Measurements from ENCODE around the gene STX12. TPM values are rescaled to one million over a fixed set of nuclear protein-coding genes. Genes with fewer than 3 reads are reported as not detected.

The STX12 gene
- total RNA-seq, 4 donors from 2014 or later, result 94.5 to 151 (median 137) TPM

DNA sequence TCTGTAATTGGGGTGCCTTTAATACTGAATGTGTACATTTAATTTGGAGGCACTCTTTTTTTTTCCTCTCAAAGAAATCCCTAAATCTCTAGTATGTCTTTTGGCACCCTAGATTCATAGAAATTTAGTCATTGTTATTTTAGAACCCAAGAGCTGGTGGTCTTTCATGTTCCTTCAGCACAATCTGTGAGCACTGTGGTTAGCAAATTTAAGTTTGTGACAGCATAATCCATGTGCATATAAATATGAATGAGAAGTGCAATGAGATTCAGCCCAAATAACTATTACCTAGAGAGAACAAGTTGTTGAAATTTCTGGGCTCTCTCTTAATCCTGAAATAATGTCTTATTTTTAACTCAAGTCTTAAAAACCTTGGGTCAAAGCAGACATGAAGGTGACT lies 62.0 kb downstream of the STX12 start:
- TF ChIP-seq, protein P1, sequence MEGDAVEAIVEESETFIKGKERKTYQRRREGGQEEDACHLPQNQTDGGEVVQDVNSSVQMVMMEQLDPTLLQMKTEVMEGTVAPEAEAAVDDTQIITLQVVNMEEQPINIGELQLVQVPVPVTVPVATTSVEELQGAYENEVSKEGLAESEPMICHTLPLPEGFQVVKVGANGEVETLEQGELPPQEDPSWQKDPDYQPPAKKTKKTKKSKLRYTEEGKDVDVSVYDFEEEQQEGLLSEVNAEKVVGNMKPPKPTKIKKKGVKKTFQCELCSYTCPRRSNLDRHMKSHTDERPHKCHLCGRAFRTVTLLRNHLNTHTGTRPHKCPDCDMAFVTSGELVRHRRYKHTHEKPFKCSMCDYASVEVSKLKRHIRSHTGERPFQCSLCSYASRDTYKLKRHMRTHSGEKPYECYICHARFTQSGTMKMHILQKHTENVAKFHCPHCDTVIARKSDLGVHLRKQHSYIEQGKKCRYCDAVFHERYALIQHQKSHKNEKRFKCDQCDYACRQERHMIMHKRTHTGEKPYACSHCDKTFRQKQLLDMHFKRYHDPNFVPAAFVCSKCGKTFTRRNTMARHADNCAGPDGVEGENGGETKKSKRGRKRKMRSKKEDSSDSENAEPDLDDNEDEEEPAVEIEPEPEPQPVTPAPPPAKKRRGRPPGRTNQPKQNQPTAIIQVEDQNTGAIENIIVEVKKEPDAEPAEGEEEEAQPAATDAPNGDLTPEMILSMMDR (IDR thresholded peaks at IDR 0.05; ENCODE audit: low read depth), result no peak

DNA sequence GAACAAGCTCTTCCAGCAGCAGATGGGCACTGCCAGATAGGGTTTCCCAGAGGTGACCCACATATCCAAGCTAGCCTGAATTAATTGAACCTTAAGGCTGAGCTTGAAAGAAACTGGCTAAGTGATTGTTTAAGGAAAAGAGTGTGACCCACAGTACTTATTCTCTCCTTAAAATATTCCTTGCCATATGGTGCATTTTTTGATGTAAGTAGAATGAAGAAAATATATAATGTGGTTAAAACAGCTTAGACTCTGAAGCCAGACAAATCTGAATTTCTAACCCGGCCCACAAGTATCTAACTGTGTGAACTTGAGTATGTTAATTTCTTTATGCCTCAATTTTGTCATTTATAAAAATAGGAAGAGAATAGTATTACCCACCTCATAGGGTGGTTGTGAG lies 62.5 kb downstream of the STX12 start:
- TF ChIP-seq, protein P1 (IDR thresholded peaks at IDR 0.05; ENCODE audit: low read depth), result no peak

DNA sequence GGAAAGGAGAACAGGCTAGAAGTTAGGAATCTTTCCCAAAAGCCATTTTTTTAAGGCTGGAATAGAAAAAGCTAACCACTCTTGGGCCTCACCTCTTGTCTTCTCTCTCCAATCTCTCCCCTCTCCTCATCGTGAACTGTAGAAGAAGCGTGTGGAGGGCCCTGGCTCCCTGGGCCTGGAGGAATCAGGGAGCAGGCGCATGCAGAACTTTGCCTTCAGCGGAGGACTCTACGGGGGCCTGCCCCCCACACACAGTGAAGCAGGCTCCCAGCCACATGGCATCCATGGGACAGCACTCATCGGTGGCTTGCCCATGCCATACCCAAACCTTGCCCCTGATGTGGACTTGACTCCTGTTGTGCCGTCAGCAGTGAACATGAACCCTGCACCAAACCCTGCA lies 76.9 kb downstream of the STX12 start:
- TF ChIP-seq, protein P1 (IDR thresholded peaks at IDR 0.05; ENCODE audit: low read depth), result no peak

DNA sequence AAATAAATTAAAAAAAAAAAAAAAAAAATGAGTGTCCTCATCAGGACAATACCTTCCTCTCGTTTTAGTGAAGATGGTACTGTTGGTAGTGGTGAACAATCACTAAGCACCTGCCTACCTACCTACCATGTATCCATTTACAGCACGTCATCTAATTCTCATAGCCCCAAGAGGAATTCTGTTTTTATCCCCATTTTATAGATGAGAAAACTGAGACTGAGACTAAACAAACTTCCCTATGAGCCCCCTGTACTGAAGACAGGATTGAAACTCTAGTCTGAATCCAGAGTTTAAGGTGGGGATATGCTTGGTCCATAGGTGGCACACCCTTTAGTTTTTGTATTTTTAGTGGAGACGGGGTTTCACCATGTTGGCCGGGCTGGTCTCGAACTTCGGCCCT lies 82.1 kb downstream of the STX12 start:
- TF ChIP-seq, protein P1 (IDR thresholded peaks at IDR 0.05; ENCODE audit: low read depth), result no peak

DNA sequence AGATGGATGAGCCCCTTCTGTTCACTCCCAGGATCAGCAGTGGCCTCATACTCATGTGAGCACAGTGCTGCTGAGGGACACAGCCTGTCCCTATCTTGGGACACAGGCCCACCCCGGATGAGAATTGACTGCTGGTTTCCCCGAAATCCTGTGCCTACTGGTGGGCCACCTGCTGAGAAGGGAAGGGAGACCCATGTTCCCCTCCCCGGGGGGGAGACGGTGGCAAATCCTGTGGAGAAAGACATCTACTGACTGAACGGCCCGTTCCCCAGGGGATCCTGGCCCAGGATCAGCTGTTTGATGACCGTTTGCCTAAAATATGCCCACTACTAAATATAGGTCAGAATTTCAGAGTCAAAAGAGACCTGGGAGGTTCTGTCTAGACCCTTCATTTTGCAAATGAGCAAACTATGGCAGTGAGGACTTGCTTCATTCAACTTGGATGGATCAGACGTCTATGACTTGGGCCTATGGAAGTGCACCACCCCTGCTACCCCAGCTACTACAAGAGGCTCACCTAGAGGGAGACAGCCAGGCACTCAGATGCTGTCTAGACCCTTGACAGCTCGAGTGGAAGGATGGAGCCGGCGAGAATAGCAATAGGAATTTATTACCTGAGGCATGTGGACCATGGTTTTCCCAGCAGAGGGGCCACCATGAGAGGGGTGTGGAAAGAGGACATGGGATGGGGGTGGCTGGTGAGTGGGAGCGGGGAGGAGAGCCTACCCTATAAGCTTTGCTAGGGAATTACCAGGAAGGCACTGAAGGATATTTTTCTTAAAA lies 83.7 kb downstream of the STX12 start:
- TF ChIP-seq, protein P1 (IDR thresholded peaks at IDR 0.05; ENCODE audit: low read depth), result no peak

GRCh38 chr1:27858072-27858948 lies 85.3 kb downstream of the STX12 start:
- TF ChIP-seq, protein P1 (IDR thresholded peaks at IDR 0.05; ENCODE audit: low read depth), result no peak

DNA sequence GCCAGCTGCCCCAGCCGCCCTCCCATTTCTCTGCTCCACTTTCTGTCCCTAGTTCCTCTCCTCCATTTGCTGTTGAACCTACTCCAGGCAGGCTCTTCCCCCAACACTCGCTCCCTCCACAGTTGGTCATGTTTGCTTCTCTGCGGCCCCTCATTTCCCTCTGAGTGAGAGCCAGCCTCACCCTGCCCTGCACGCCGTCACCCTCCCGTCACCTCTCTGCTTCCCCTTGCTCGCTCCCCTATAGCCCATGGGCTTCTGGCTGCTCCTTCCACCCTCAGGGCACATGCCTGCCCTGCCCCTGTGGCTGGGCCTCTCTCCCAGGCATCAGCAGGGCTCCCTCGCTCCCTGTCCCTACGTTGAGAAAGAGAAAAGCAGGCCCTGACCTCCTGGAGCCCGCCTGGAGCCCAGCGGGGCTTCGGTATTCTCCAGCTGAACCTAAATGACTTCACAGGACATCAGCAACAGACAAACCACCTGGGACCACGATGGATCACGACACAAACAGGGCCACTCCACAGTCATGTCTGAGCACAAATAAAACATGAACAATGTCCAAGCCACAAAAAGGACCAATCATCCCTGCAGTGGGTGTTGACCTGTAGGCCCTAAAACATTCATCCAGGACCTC lies 86.0 kb downstream of the STX12 start:
- TF ChIP-seq, protein P1 (IDR thresholded peaks at IDR 0.05; ENCODE audit: low read depth), result no peak
